ENCODE results near the gene ERCC6L2. TPM values are rescaled to one million over a fixed set of nuclear protein-coding genes. Genes with fewer than 3 reads are reported as not detected.

The ERCC6L2 gene
- total RNA-seq, 1 experiment from 2014 or later: 20.3 TPM

DNA sequence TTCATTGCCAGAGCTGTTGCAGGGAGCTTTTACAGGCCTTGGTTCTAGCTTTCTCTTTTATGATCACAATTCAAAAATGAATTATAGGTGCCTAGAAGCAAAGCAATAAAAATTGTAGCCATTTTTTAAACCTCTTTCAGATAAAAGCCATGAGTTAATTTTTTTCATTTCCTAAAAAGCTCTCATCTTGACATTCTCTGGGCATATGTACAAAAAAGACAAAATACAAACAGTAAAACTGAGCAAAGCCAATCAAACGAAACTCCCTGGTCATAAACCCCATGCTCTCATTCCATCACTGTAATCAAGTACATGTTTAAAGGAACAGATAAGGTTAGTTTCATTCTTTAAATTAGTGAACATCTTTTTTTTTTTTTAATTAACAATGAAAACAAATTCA, 101.9 kb downstream of the ERCC6L2 start:
- no peak for DNase-seq
- CTCF ChIA-PET: no interaction called here

DNA sequence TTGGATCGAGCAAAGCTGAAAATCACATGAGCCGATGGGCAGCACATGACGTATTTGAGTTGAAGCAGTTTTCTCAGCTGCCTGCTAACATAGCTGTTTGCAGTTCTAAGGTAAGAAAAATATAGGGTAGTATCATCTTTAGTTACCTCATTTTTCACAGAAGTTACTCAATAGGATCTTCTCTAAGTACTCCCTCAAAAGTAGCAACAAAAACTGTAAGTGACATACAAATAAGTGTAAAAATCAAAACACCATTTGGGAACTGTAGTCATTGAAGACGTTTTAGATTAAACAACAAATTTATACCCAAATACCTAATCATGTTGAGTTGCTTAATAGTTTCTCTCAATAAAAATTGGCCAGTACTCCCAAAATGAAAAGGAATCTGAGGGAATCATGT, 102.6 kb downstream of the ERCC6L2 start:
- H3K27me3 Mint-ChIP-seq (ENCODE audit: unreplicated experiment): no peaks in the 10 kb centered on the region
- no TSS peak for BruUV-seq (replicated peaks)
- intact Hi-C loops (cut with micrococcal nuclease; ENCODE audit: unreplicated experiment): no loop called here
- DNase-seq: no peak
- no peak for TF ChIP-seq CTCF (IDR thresholded peaks at IDR 0.05; ENCODE audit: unreplicated experiment)
- H3K4me1 Mint-ChIP-seq (ENCODE audit: low read depth, unreplicated experiment): no peaks in the 10 kb centered on the region
- CTCF ChIA-PET: no interaction called here
- no peaks in the 10 kb centered on the region for H3K9me3 Mint-ChIP-seq (ENCODE audit: low read depth, unreplicated experiment)
- no peak overlapping the region for H3K4me3 Mint-ChIP-seq (ENCODE audit: low read depth, unreplicated experiment)
- H3K27ac Mint-ChIP-seq (ENCODE audit: unreplicated experiment): no peak overlapping the region
- H3K36me3 Mint-ChIP-seq (ENCODE audit: insufficient read depth, unreplicated experiment): no peaks in the 10 kb centered on the region

More for the DNA sequence above, 101.9 kb downstream of the ERCC6L2 start:
- intact Hi-C loops (cut with micrococcal nuclease; ENCODE audit: unreplicated experiment): no loop called here
- Mint-ChIP-seq H3K9me3 (ENCODE audit: low read depth, unreplicated experiment) (no peaks in the 10 kb centered on the region), H3K36me3 (ENCODE audit: insufficient read depth, unreplicated experiment) (no peaks in the 10 kb centered on the region), H3K4me3 (ENCODE audit: low read depth, unreplicated experiment) (no peak overlapping the region), H3K27me3 (ENCODE audit: unreplicated experiment) (no peaks in the 10 kb centered on the region), H3K4me1 (ENCODE audit: low read depth, unreplicated experiment) (no peaks in the 10 kb centered on the region), H3K27ac (ENCODE audit: unreplicated experiment) (no peak overlapping the region)
- TF ChIP-seq CTCF (IDR thresholded peaks at IDR 0.05; ENCODE audit: unreplicated experiment): no peak
- BruUV-seq (replicated peaks): no TSS peak

DNA sequence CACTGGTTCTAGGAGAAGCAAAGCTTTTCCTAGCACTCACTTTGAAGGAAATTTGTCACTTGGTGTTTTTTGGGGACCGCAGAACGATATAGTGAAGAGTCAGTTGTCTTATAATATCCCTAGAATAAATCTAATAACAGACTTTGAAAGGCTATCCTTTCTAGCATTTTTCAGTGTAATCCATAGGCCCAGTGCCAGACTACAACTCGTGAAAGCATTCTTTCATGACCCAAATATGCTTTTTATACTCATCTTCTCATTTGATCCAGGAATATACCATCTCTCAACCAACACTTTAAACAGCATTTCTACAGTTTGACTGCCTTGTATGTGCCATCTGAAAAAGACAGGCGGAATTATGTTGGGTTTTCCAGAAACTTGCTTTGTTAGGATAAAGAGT, 104.0 kb downstream of the ERCC6L2 start:
- DNase-seq: no peak
- no peaks in the 10 kb centered on the region for H3K27me3 Mint-ChIP-seq (ENCODE audit: unreplicated experiment)
- no peak overlapping the region for H3K4me3 Mint-ChIP-seq (ENCODE audit: low read depth, unreplicated experiment)
- intact Hi-C loops (cut with micrococcal nuclease; ENCODE audit: unreplicated experiment): no loop called here
- BruUV-seq (replicated peaks): no TSS peak
- no peaks in the 10 kb centered on the region for H3K4me1 Mint-ChIP-seq (ENCODE audit: low read depth, unreplicated experiment)
- no peaks in the 10 kb centered on the region for H3K9me3 Mint-ChIP-seq (ENCODE audit: low read depth, unreplicated experiment)
- no peaks in the 10 kb centered on the region for H3K36me3 Mint-ChIP-seq (ENCODE audit: insufficient read depth, unreplicated experiment)
- CTCF ChIA-PET: no interaction called here
- no peak overlapping the region for H3K27ac Mint-ChIP-seq (ENCODE audit: unreplicated experiment)
- TF ChIP-seq CTCF (IDR thresholded peaks at IDR 0.05; ENCODE audit: unreplicated experiment): no peak

GRCh38 chr9:95980262-95981125, 105.0 kb downstream of the ERCC6L2 start:
- H3K27me3 Mint-ChIP-seq (ENCODE audit: unreplicated experiment): no peaks in the 10 kb centered on the region
- H3K4me1 Mint-ChIP-seq (ENCODE audit: low read depth, unreplicated experiment): no peaks in the 10 kb centered on the region
- intact Hi-C loops (cut with micrococcal nuclease; ENCODE audit: unreplicated experiment): no loop called here
- no peaks in the 10 kb centered on the region for H3K36me3 Mint-ChIP-seq (ENCODE audit: insufficient read depth, unreplicated experiment)
- no peak for TF ChIP-seq CTCF (IDR thresholded peaks at IDR 0.05; ENCODE audit: unreplicated experiment)
- BruUV-seq (replicated peaks): no TSS peak
- CTCF ChIA-PET: no interaction called here
- no peaks in the 10 kb centered on the region for H3K9me3 Mint-ChIP-seq (ENCODE audit: low read depth, unreplicated experiment)
- no peak overlapping the region for H3K4me3 Mint-ChIP-seq (ENCODE audit: low read depth, unreplicated experiment)
- DNase-seq: no peak
- H3K27ac Mint-ChIP-seq (ENCODE audit: unreplicated experiment): no peak overlapping the region
